Measurements from ENCODE around the gene PRXL2B.

PRXL2B gene

DNA sequence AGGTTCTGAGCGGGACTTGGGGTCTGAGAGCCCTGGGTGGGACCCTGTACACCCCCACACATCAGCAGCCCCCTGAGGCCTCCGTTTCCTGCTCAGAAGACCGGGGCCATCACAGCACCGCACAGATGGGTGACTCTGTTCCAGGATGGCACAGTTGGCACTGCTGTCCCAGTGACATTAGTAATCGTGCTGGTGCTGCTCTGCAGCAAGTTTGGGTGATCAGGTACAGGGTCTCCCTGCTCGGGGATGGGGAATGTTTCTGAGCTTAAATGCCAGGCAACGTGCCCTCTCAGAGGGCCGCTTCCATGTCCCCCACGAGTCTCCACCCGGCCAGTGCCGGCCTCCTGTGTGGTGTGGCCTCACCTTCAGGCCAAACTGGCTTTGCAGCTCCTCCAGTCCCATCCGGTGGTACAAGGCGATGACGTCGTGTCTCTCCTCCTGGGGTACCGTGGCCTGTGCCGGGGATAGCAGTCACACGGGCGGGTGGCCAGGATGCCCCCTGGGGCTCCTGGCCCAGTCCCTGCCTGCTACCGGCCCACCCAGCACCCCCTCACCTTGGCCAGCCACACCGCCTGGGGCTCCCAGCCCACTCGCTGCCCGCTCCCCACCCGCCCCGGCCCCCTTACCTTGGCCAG is 17.1 kb downstream of the PRXL2B start:
- DNase-seq (no peak), ATAC-seq (no peak)
- Mint-ChIP-seq H3K27me3 (peaks cover 3% of the 10 kb centered on the region), H3K9me3 (peaks cover 2% of the 10 kb centered on the region), H3K4me1 (no peaks in the 10 kb centered on the region), H3K4me3 (no peak overlapping the region), H3K36me3 (ENCODE audit: low read depth) (no peaks in the 10 kb centered on the region), H3K27ac (no peak overlapping the region)

DNA sequence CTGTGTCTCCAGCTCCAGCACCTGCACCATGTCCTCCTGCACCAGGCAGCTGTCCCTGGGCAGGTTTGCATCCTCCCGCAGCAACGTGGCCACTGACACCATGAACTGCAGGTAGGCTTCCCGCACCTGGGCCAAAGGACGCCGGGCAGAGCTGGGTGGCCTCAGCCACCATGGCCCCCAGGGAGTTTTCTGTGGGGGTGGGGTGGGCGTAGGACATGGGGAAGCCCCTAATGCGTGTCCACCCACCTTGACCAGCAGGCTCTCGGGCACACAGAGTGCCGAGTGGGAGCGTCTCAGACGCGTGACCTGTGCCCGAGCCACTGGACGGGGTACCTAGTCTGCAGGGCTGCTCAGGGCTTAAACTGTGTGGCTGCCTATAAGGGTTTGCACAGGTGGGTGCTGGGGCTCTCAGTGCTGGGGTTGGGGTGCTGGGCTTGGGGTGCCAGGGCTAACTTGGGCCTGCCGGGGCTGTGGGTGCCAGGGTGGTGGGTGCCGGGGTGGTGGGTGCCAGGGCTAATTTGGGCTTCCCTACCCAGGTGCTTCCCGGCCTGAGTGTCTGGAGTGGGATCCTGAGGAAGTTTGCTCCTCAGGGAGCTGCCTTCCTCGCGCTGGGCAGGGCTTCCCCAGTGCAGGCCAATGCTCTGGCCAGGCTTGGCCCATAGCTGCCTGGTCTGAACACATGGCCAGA is 17.7 kb downstream of the PRXL2B start:
- H3K36me3 Mint-ChIP-seq (ENCODE audit: low read depth), result no peaks in the 10 kb centered on the region
- H3K4me1 Mint-ChIP-seq, result no peaks in the 10 kb centered on the region
- ATAC-seq (no peak), DNase-seq (no peak)
- H3K4me3 Mint-ChIP-seq, result no peak overlapping the region
- H3K9me3 Mint-ChIP-seq, result no peaks in the 10 kb centered on the region
- peaks cover 3% of the 10 kb centered on the region for H3K27me3 Mint-ChIP-seq
- no peak overlapping the region for H3K27ac Mint-ChIP-seq

DNA sequence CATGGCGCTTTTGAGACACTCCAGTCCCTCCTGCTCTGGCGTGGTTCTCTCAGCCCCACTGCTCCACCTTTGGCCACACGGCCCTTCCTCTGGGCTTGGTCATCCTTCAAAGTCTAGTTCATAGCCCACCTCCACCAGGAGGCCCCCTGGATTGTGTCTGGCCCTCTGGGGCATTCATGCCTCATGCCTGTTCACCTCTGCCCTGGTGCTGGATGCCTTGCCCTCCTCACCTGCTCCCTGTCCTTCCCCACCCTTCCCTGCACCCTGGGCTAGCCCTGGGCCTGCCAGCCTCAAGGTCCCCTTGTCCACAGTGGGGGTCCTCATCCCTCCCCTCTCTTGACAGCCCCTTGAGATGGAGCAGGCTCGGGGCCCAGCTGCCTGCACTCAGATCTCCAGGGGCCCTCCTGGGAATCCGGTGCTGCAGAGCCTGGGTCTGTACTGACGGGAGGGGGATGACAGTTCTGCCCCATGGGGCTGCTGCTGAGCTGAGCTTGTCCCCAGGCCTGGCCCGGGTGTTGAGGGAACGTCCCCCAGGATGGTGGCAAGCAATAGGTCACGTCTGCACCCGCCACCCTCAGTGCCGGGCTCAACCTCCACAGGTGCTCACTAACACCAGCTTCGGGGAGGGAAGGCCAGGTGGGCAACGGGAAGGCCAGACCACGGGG is 18.4 kb downstream of the PRXL2B start:
- no peaks in the 10 kb centered on the region for H3K4me1 Mint-ChIP-seq
- ATAC-seq, result no peak
- no peaks in the 10 kb centered on the region for H3K9me3 Mint-ChIP-seq

DNA sequence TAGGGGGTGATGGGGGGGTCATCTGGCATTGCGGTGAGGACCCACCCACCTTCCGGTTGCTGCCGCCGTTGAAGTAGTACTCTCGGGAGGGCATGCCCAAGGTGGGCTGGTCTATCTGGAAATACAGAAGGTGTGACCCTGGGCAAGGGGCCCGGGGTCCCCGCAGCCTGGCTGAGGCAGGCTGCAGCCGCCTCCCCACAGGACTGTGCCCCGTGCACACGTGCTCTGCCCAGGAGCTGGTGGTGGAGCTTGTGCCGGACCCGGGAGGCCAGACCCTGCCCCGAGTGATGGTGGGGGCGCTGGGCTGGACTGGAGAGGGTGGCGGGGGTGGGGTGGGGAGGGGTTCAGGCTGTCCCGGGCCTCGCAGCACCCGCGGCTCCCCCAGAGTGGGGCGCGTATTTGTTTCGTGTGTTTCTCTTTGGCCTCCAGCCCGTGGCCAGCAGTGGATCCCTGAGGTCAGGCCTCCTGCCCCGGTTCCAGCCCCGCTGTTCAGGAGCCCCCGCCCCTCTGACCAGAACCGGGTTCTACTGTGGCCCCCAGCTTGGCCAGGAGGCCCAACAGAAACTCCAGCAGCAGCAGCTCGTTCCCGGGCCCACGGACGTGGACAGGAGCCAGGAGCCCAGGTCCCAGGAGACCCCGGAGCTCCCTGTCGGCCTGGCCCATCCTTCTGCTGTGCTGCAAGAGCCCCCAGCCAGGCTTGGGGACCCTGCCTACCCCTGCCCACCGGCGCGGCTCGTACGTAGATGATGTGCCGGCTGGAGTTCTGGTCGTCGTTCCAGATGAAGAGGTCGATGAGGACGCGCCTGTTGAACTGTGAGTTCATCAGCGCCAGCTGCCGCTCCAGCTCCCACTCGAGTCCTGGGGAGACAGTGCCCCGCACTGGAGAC is 19.2 kb downstream of the PRXL2B start:
- no peak for DNase-seq
- ATAC-seq, result no peak
- Mint-ChIP-seq H3K4me1 (no peaks in the 10 kb centered on the region), H3K27me3 (peaks cover 3% of the 10 kb centered on the region), H3K36me3 (ENCODE audit: low read depth) (no peaks in the 10 kb centered on the region), H3K9me3 (no peaks in the 10 kb centered on the region), H3K4me3 (no peak overlapping the region), H3K27ac (no peak overlapping the region)

More for the DNA sequence above, 18.4 kb downstream of the PRXL2B start:
- DNase-seq, result no peak
- no peak overlapping the region for H3K4me3 Mint-ChIP-seq
- H3K27ac Mint-ChIP-seq, result no peak overlapping the region
- peaks cover 3% of the 10 kb centered on the region for H3K27me3 Mint-ChIP-seq
- H3K36me3 Mint-ChIP-seq (ENCODE audit: low read depth), result no peaks in the 10 kb centered on the region

DNA sequence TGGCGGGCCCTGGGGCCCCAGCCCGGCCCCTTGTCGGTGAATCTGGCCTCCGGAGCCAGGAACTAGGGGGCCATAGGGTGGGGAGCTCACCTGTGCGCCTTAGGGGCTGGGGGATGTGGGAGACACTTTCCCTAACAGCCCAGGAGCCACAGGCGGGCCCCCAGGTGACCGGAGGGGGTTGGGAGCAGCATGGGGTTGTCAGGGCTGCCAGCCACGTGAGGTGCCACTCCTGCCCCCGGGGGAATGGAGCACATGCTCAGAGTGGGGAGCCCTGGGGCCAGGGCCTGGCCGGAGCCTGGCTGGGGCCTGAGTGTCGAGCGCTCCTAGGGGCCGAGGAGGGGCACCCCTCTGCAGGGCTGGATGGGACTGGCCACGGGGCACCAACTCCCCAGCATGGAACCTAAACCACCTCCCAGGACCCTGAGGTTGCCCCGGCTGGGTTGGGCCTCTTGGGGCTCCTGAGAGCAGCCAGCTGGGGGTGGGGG is 19.9 kb downstream of the PRXL2B start:
- Mint-ChIP-seq H3K27ac (no peak overlapping the region), H3K4me3 (no peak overlapping the region), H3K36me3 (ENCODE audit: low read depth) (no peaks in the 10 kb centered on the region), H3K4me1 (no peaks in the 10 kb centered on the region), H3K9me3 (no peaks in the 10 kb centered on the region), H3K27me3 (peaks cover 3% of the 10 kb centered on the region)
- ATAC-seq (no peak), DNase-seq (no peak)

DNA sequence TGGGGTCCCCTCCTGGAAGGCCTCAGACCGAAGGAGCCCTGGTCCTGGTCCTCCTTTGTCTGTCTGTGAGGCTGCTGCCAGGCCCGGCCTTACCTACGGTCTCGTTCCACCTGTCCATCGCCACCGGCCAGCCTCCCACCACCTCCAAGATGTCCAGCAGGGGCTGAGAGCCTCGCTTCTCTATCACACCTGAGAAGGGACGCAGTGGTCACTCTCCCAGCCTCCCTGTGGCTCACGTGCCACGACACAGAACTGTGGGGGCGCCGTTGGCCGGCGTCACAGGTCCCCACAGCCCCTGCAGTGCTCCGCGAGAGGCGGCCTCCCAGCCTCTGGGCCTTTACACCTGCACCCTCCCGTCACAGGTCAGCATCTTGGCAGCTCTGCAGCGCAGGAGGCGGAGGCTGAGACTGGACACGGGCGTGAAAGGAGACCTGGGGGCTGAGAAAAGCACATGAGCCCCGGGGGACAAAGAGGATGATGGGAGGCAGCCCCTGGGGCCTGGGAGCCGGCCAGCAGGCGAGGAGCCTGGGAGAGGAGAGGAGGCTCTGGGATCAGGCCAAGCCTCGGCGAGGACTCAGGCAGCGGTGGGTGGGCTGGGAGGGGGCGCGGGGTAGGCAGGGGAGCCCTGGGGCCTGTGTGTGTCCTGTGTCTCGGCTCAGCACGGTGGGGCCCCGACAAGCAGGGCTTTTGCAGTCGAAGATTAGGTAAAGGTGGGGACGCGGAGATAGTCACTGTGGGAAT is 20.5 kb downstream of the PRXL2B start:
- Mint-ChIP-seq H3K9me3 (no peaks in the 10 kb centered on the region), H3K27me3 (peaks cover 3% of the 10 kb centered on the region), H3K4me1 (no peaks in the 10 kb centered on the region), H3K36me3 (ENCODE audit: low read depth) (no peaks in the 10 kb centered on the region), H3K27ac (no peak overlapping the region), H3K4me3 (no peak overlapping the region)
- ATAC-seq (no peak), DNase-seq (no peak)

DNA sequence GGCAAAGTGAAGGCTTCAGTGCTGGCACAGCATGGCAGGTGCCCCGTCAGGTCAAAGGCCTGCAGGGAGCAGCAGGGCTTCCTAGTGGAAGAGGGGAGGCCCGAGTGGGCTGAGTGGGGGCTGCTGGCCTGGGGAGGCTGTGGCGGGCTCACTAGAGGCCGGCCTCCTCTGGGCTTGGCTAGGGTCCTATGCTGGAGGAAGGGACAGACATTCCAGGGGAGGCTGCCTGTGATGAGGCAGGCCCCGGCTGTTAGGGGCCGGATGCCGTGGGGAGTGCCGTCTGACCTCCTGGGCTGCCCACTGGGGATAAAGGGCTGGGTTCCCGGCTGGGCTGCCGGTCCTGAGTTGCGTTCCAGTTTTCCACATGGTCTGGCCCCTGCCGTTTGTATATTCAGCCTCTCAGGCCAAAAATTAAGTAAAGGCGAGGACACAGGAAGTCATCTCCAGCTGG is 21.1 kb downstream of the PRXL2B start:
- H3K36me3 Mint-ChIP-seq (ENCODE audit: low read depth), result no peaks in the 10 kb centered on the region
- no peak overlapping the region for H3K4me3 Mint-ChIP-seq
- ATAC-seq (no peak), DNase-seq (no peak)
- H3K4me1 Mint-ChIP-seq, result no peaks in the 10 kb centered on the region
- H3K27me3 Mint-ChIP-seq, result no peaks in the 10 kb centered on the region
- no peaks in the 10 kb centered on the region for H3K9me3 Mint-ChIP-seq
- no peak overlapping the region for H3K27ac Mint-ChIP-seq

DNA sequence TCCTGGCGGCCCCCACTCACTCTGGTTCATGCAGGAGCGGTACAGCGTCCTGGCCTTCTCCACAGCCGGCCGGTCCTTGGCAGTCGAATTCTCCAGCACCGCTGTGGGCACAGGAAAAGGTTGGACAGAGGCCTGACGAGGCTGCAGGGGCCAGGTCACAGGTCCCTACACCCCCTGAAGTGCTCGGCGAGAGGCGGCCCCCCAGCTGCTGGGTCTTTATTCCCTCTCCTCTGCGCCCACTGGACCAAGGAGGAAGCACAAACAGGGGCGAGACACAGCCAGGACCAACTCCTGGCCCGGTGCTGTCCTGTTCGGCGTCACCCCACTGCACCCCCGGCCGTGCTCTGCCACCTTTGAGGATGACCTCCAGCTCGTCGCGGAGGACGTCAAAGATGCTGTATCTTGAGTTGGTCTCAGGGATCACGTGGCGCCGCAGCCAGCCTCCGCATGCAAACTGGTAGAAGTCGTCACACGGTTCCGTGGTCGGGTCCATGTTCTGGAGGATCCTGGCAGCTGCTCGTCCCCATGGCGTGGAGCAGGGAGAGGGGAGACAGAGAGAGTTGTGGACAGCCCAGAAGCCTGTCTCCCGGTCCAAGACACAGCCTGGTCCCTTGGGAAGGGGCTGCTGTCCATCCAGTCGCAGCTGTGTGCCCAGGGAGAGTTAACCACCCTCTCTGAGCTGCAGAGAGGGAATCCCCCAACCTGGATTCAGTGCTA is 22.9 kb downstream of the PRXL2B start:
- H3K4me1 Mint-ChIP-seq, result no peaks in the 10 kb centered on the region
- no peak overlapping the region for H3K27ac Mint-ChIP-seq
- H3K27me3 Mint-ChIP-seq, result no peaks in the 10 kb centered on the region
- DNase-seq (no peak), ATAC-seq (no peak)
- peaks cover 8% of the 10 kb centered on the region for H3K9me3 Mint-ChIP-seq
- peaks cover 1% of the 10 kb centered on the region for H3K36me3 Mint-ChIP-seq (ENCODE audit: low read depth)
- no peak overlapping the region for H3K4me3 Mint-ChIP-seq

DNA sequence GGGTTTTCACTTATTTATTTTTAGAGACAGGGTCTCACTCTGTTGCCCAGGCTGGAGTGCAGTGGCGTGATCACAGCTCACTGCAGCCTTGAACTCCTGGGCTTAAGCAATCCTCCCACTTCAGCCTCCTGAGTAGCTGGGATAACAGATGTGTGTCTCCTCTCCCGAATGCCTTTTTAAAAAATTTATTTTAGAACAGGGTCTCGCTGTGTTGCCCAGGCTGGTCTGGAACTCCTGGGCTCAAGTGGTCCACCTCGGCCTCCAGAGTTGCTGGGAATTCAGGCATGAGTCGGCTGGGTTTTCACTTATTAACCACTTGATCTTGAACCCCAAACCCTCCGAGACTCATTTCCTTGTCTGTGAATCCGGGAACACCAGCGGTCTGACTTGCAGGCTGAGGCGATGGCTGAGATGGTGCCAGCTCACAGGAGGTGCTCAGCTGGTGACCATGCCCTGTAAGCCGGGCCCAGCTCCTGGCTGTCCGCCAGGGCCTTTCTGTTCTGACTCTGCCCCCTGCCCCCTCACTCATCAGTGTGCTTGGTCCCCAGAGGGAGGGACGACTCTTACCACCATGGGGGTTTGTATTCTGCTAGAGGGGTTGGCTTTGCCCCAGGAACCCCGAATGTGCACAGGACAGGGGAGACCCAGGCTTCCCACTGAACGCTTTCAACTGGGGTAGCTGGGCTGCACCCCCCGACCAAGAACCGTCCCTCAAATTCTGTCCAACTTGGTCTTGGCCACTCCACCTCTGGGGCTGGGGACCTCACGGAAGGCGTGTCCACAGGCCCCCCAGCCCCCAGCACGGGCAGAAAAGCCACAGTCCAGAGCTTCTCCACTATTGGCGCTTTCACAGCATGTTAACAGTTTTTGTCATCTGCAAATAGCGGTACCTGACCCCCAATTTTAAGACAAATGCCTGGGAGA is 23.7 kb downstream of the PRXL2B start:
- DNase-seq, result no peak
- peaks cover 1% of the 10 kb centered on the region for H3K36me3 Mint-ChIP-seq (ENCODE audit: low read depth)
- no peak overlapping the region for H3K27ac Mint-ChIP-seq
- H3K9me3 Mint-ChIP-seq, result peaks cover 15% of the 10 kb centered on the region
- H3K4me3 Mint-ChIP-seq, result no peak overlapping the region
- ATAC-seq, result no peak
- no peaks in the 10 kb centered on the region for H3K27me3 Mint-ChIP-seq
- no peaks in the 10 kb centered on the region for H3K4me1 Mint-ChIP-seq

DNA sequence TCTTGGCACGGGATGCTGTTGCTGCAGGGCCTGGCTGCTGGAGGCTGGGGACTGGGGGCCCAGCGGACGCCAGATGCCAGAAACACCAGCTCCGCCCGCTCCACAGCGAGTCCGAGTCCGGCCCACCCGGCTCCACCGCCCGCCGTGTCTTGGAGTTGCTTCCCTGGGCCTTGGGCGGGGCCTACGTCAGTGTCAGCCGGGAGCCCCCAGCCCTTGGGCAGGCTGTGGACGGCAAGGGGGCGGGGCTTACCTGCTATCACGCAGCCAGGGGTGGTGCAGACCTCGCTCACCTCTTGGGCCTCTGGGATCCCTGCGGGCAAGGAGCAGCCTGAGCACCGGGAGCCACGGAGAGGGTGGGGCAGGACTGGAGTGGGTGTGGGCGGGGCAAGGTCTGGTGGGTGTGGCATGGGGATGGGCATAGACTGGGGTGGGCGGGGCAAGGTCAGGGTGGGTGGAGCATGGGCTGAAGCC is 24.5 kb downstream of the PRXL2B start:
- no peak for ATAC-seq

DNA sequence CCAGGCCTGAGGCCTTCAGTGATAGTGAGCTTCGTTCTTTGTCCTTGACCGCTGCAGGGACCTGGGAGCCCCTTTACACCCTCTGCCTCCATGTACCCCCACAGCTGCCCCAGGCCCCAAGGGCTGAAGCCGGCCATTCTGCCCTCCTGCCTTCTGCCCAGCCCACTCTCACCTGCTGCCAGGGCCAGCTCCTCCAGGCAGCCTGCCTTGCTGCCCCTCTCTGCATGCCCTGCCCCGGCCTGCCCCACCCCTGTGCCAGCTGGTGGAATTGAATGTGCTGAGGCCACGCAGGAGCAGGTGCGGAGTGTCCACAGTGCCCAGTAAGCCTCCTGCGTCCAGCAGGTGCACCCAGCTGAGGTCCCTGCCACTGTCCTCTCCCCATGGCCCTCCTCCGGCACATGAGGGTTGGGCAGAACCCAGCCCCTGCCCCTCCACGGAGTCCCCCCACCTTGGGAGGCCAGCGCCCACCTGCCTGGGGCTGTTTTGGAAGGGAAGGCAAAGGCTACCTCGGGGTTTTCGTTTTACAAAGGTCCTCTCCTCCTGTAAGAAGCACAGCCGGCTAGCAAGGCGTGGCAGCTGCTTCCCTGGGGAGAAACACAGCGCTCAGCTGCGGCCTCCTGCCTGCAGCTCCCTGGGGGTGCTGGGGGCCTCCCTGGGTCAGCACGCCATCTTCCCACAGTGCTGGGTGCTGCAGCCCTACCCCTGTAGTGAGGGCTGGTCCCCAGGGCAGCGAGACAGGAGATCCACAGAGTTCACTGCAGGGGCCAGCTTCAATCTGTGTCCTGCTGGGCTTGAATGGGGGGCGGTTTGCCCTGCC is 25.3 kb downstream of the PRXL2B start:
- H3K9me3 Mint-ChIP-seq, result peaks cover 28% of the 10 kb centered on the region
- no peak for DNase-seq
- H3K4me3 Mint-ChIP-seq, result no peak overlapping the region
- ATAC-seq, result no peak
- H3K4me1 Mint-ChIP-seq, result no peaks in the 10 kb centered on the region
- H3K36me3 Mint-ChIP-seq (ENCODE audit: low read depth), result peaks cover 1% of the 10 kb centered on the region
- H3K27ac Mint-ChIP-seq, result no peak overlapping the region
- peaks cover 4% of the 10 kb centered on the region for H3K27me3 Mint-ChIP-seq

More for the DNA sequence above, 24.5 kb downstream of the PRXL2B start:
- Mint-ChIP-seq H3K9me3 (peaks cover 22% of the 10 kb centered on the region), H3K36me3 (ENCODE audit: low read depth) (peaks cover 1% of the 10 kb centered on the region), H3K4me3 (no peak overlapping the region), H3K27me3 (no peaks in the 10 kb centered on the region), H3K4me1 (no peaks in the 10 kb centered on the region), H3K27ac (no peak overlapping the region)
- DNase-seq, result peak; percentile 39
